ENCODE results near the gene ZBP1.

Gene ZBP1

GRCh38 chr20:57568088-57568896 lies 51.9 kb downstream of the ZBP1 start:
- DNase-seq = no peak

GRCh38 chr20:57567471-57568079 lies 52.7 kb downstream of the ZBP1 start:
- DNase-seq = no peak

- DNase-seq = no peak
Observed at GRCh38 chr20:57566803-57567459, 53.3 kb downstream of the ZBP1 start.

- no peak for DNase-seq
Observed at GRCh38 chr20:57566399-57566798, 53.8 kb downstream of the ZBP1 start.

- no peak for DNase-seq
Observed at GRCh38 chr20:57564951-57565642, 55.1 kb downstream of the ZBP1 start.

- no peak for DNase-seq
Observed at GRCh38 chr20:57564180-57564802, 55.9 kb downstream of the ZBP1 start.

GRCh38 chr20:57563522-57563921 lies 56.7 kb downstream of the ZBP1 start:
- DNase-seq = no peak

- DNase-seq = no peak
Observed at GRCh38 chr20:57562541-57563465, 57.4 kb downstream of the ZBP1 start.

GRCh38 chr20:57561356-57562279 lies 58.6 kb downstream of the ZBP1 start:
- no peak for DNase-seq

- no peak for DNase-seq
Observed at GRCh38 chr20:57560554-57561355, 59.5 kb downstream of the ZBP1 start, which contains the start of gene PCK1. Gene PCK1 (plus strand): TSS chr20:57561110. CDS start chr20:57561412, 302 bp downstream.

- no peak for DNase-seq
Observed at GRCh38 chr20:57559658-57560553, 60.3 kb downstream of the ZBP1 start.

GRCh38 chr20:57559289-57559634 lies 61.0 kb downstream of the ZBP1 start:
- no peak for DNase-seq

GRCh38 chr20:57558614-57559288 lies 61.5 kb downstream of the ZBP1 start:
- no peak for DNase-seq

- DNase-seq = no peak
Observed at GRCh38 chr20:57557926-57558613, 62.2 kb downstream of the ZBP1 start.

GRCh38 chr20:57556980-57557274 lies 63.3 kb downstream of the ZBP1 start:
- no peak for DNase-seq

GRCh38 chr20:57555457-57556184 lies 64.6 kb downstream of the ZBP1 start:
- no peak for DNase-seq

Measured in activated naive CD4-positive, alpha-beta T cell treated with anti-CD3 and anti-CD28 coated beads, Interleukin-2, amount 50 U/mL, for 16 hours (primary cell).